HG03060 (cell line): Measurements from ENCODE around the gene PRKAR1B.
"Not testable (repeated sequence)": the region's sequence is repeated elsewhere in the genome, so short reads cannot be mapped to it uniquely, and the experiment has no call there.

Source experiments
- ATAC-seq: cut with Tn5 transposase; IDR thresholded peaks from one replicate; pipeline ENCODE4 v1.9.1; 2021; ENCODE audit warnings: low read depth, moderate number of reproducible peaks; ENCODE audit not compliant: unreplicated experiment

PRKAR1B gene

DNA sequence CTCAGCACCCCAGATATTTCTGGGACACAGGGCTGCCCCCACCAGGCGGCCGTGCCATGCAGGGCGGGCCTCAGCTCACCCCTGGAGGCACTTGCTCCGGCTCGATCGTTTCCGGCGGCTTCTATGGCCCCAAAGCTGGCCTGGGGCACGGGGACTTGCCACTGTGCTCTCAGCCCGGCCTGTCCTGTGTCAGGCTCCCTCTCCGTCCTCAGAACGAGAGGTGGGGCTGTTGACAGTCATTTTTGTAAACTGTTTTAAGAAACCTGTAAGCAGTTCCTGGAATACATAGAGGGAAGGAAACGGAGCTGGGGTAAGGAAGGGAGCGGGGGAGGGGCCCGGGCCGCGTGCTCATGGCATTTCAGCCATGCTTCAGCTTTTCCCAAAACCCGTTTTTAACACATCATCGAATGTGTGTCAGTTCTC is 30.7 kb upstream of the PRKAR1B start:
- no peak for ATAC-seq

- ATAC-seq, result no peak
Observed at GRCh38 chr7:756928-757560, 30.0 kb upstream of the PRKAR1B start.

- no peak for ATAC-seq
Observed at GRCh38 chr7:756231-756927, 29.3 kb upstream of the PRKAR1B start.

GRCh38 chr7:755413-755805 is 28.3 kb upstream of the PRKAR1B start:
- ATAC-seq, result no peak

- ATAC-seq, result no peak
Observed at GRCh38 chr7:754531-755412, 27.7 kb upstream of the PRKAR1B start.

GRCh38 chr7:753190-753589 is 26.1 kb upstream of the PRKAR1B start:
- no peak for ATAC-seq

DNA sequence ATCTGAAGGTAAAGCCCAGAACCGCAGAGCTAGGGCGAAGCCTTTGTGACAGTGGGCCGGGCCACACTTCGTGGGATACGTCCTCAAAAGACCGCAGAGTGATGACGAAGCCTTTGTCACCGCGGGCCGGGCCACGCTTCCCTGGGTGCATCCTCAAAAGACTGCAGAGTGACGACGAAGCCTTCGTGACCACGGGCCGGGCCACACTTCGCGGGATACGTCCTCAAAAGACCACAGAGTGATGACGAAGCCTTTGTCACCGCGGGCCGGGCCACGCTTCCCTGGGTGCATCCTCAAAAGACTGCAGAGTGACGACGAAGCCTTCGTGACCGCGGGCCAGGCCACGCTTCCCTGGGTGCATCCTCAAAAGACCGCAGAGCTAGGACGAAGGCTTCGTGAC is 25.2 kb upstream of the PRKAR1B start:
- not testable (repeated sequence) for ATAC-seq

- no peak for ATAC-seq
Observed at GRCh38 chr7:751826-752225, 24.7 kb upstream of the PRKAR1B start.

DNA sequence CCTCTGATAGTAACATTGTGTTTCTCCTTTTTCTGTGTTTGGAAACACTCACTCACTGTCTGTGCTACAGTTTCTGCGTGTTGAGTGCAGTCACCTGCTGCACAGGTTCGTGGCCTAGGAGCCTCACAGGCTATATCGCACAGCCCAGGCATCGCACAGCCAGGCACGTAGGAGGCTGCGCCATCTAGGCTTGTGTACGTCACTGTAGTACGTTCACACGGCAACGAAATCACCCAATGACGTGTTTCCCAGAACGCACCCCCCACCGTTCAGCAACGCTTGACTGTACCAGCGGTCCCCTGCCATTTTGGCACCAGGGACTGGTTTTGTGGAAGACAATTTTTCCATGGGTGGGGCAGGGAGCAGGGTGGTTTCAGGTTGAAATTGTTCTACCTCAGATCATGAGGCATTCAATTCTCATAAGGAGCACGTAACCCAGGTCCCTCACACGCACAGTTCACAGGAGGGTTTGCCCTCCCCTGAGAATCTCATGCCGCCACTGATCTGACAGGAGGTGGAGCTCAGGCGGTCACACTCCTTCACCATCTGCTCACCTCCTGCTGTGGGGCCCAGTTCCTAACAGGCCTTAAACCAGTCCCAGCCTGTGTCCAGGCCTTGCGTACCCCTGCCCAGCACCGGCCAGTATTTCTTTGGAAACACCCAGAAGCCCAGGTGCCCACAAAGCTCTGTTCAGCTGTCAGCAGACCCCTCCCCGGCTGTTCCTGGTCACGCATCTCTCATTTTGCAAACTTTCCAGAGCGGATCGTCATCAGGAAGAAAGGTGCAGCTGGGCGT is 23.2 kb upstream of the PRKAR1B start:
- no peak for ATAC-seq

DNA sequence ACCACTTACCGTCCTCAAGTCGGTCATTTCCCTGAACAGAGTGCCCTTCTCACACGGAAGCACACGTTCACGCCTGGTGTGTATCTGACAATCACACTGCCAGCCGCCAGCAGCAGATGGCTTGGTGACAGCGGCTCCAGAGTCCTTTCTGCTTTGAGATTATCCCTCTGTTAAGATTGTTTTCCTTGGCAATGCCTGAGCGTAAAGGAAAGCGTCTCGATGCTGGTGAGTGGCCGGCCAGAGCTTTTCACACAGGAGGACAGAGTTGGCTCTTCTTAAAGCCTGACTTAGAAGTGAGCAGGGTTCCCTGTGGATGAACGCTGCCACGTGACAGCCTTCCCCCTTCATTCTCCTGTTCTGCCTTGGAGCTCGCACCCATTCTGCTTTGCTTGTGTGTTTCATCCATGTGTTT is 22.1 kb upstream of the PRKAR1B start:
- no peak for ATAC-seq

GRCh38 chr7:748446-748845 is 21.4 kb upstream of the PRKAR1B start:
- no peak for ATAC-seq

GRCh38 chr7:747186-747585 is 20.1 kb upstream of the PRKAR1B start:
- ATAC-seq, result no peak

GRCh38 chr7:746155-747061 is 19.3 kb upstream of the PRKAR1B start:
- no peak for ATAC-seq

- ATAC-seq, result no peak
Observed at GRCh38 chr7:745431-746154, 18.5 kb upstream of the PRKAR1B start.

- no peak for ATAC-seq
Observed at GRCh38 chr7:744854-745430, 17.9 kb upstream of the PRKAR1B start.

DNA sequence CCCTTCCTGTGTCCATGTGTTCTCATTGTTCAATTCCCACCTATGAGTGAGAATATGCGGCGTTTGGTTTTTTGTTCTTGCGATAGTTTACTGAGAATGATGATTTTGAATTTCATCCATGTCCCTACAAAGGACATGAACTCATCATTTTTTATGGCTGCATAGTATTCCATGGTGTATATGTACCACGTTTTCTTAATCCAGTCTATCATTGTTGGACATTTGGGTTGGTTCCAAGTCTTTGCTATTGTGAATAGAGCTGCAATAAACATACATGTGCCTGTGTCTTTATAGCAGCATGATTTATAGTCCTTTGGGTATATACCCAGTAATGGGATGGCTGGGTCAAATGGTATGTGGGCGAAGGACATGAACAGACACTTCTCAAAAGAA is 17.0 kb upstream of the PRKAR1B start:
- not testable (repeated sequence) for ATAC-seq

GRCh38 chr7:743341-744127 is 16.5 kb upstream of the PRKAR1B start:
- not testable (repeated sequence) for ATAC-seq

- no peak for ATAC-seq
Observed at GRCh38 chr7:742791-743190, 15.7 kb upstream of the PRKAR1B start.
